Measurements from ENCODE around the gene FAM162A.

FAM162A gene

GRCh38 chr3:122343654-122344053 is 40.3 kb upstream of the FAM162A start (continued):
- TF ChIP-seq ZNF561 (tag by site-specific recombination; IDR thresholded peaks at IDR 0.05; ENCODE audit: borderline replicate concordance), result no peak

DNA sequence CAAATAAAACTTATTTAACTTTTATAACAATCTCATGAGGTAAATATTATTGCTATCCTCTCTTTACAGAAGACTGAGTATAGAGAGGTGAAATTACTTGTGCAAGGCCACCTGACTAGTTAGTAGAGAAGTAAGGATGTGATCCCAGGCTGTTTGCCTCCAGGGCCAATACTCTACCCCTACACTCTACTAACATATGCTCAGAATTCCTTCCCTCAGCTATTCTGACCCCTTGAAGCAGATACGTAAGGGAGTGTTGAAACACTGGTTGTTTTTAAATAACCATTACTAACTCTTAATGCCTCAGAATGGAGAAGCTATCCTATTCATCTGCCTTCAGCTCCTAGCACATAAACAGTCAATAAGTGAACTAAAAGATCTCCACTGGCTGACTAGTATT is 34.8 kb upstream of the FAM162A start:
- ChIA-PET CTCF (no interaction called here), POLR2A (no interaction called here)
- H3K36me3 ChIP-seq (ENCODE audit: control insufficient read depth in 2 of 2, insufficient read depth in 1 of 2, low read length in 2 of 2), result no peaks in the 10 kb centered on the region

GRCh38 chr3:122350814-122351418 is 33.1 kb upstream of the FAM162A start:
- Histone ChIP-seq H3K36me3 (ENCODE audit: control insufficient read depth in 2 of 2, insufficient read depth in 1 of 2, low read length in 2 of 2) (no peaks in the 10 kb centered on the region), H3K27ac (ENCODE audit: extremely low read depth, low read depth, low read length) (no peak overlapping the region), H3K4me1 (ENCODE audit: control insufficient read depth, insufficient read depth, low read length) (no peaks in the 10 kb centered on the region), H3K9me3 (ENCODE audit: control insufficient read depth, insufficient read depth, low read depth, low read length) (no peaks in the 10 kb centered on the region), H3K4me3 (ENCODE audit: low read depth, low read length) (no peak overlapping the region)
- ChIA-PET CTCF (interaction anchor here (0.6 to 0.7 kb wide), 4 partner anchors 46 to 1612 kb away, joined by 3 to 4 read pairs (median 3); no protein-coding TSS in a partner anchor), POLR2A (interaction anchor here (0.7 kb wide), 1 partner anchor 970 kb away, joined by 3 read pairs; no protein-coding TSS in a partner anchor)
- TF ChIP-seq KLF1 (tag by site-specific recombination; IDR thresholded peaks at IDR 0.05) (no peak), ZFHX2 (tag by site-specific recombination; conservative IDR thresholded peaks at IDR 0.05) (0 out of 2 replicates have a peak, but pooled peaks have one; percentile 17)

More for the DNA sequence above, 34.8 kb upstream of the FAM162A start:
- Histone ChIP-seq H3K4me1 (ENCODE audit: control insufficient read depth, insufficient read depth, low read length) (no peaks in the 10 kb centered on the region), H3K4me3 (ENCODE audit: low read depth, low read length) (no peak overlapping the region), H3K9me3 (ENCODE audit: control insufficient read depth, insufficient read depth, low read depth, low read length) (no peaks in the 10 kb centered on the region), H3K27ac (ENCODE audit: extremely low read depth, low read depth, low read length) (no peak overlapping the region)
- TF ChIP-seq ZNF114 (tag by site-specific recombination; IDR thresholded peaks at IDR 0.05), result no peak
- TF ChIP-seq ZNF202 (tag by site-specific recombination; IDR thresholded peaks at IDR 0.05; ENCODE audit: borderline replicate concordance), result no peak
- no peak for TF ChIP-seq ZNF530 (tag by site-specific recombination; IDR thresholded peaks at IDR 0.05; ENCODE audit: low read depth)
- no peak for TF ChIP-seq ZNF112 (tag by site-specific recombination; IDR thresholded peaks at IDR 0.05)
- TF ChIP-seq ZNF391 (tag by site-specific recombination; IDR thresholded peaks at IDR 0.05; ENCODE audit: borderline replicate concordance, low read depth), result no peak
- no peak for TF ChIP-seq ZNF239 (tag by site-specific recombination; IDR thresholded peaks at IDR 0.05)
- no peak for TF ChIP-seq ZNF280C (tag by site-specific recombination; IDR thresholded peaks at IDR 0.05)
- TF ChIP-seq, protein P1, sequence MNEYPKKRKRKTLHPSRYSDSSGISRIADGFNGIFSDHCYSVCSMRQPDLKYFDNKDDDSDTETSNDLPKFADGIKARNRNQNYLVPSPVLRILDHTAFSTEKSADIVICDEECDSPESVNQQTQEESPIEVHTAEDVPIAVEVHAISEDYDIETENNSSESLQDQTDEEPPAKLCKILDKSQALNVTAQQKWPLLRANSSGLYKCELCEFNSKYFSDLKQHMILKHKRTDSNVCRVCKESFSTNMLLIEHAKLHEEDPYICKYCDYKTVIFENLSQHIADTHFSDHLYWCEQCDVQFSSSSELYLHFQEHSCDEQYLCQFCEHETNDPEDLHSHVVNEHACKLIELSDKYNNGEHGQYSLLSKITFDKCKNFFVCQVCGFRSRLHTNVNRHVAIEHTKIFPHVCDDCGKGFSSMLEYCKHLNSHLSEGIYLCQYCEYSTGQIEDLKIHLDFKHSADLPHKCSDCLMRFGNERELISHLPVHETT (tag by site-specific recombination; IDR thresholded peaks at IDR 0.05), result no peak

GRCh38 chr3:122351612-122352011 is 32.4 kb upstream of the FAM162A start:
- CTCF ChIA-PET, result interaction anchor here (0.6 kb wide), 1 partner anchor 46 kb away, joined by 3 read pairs; no protein-coding TSS in a partner anchor
- H3K9me3 ChIP-seq (ENCODE audit: control insufficient read depth, insufficient read depth, low read depth, low read length), result no peaks in the 10 kb centered on the region
- no peaks in the 10 kb centered on the region for H3K4me1 ChIP-seq (ENCODE audit: control insufficient read depth, insufficient read depth, low read length)
- H3K4me3 ChIP-seq (ENCODE audit: low read depth, low read length), result no peak overlapping the region
- H3K27ac ChIP-seq (ENCODE audit: extremely low read depth, low read depth, low read length), result no peak overlapping the region
- no peaks in the 10 kb centered on the region for H3K36me3 ChIP-seq (ENCODE audit: control insufficient read depth in 2 of 2, insufficient read depth in 1 of 2, low read length in 2 of 2)
- POLR2A ChIA-PET, result no interaction called here
- TF ChIP-seq KLF16 (tag by site-specific recombination; IDR thresholded peaks at IDR 0.05) (no peak), KLF9 (tag by site-specific recombination; IDR thresholded peaks at IDR 0.05; ENCODE audit: low read depth) (no peak), PRDM1 (tag by site-specific recombination; IDR thresholded peaks at IDR 0.05) (no peak), SCRT2 (tag by site-specific recombination; IDR thresholded peaks at IDR 0.05) (no peak), ZBTB1 (tag by site-specific recombination; IDR thresholded peaks at IDR 0.05) (no peak), ZNF521 (tag by site-specific recombination; IDR thresholded peaks at IDR 0.05) (no peak), ZNF514 (tag by site-specific recombination; IDR thresholded peaks at IDR 0.05) (no peak), ZNF677 (tag by site-specific recombination; IDR thresholded peaks at IDR 0.05) (no peak), ZNF585B (tag by site-specific recombination; IDR thresholded peaks at IDR 0.05) (no peak), ZFP3 (tag by site-specific recombination; IDR thresholded peaks at IDR 0.05; ENCODE audit: low read depth) (no peak), ZNF221 (tag by site-specific recombination; IDR thresholded peaks at IDR 0.05; ENCODE audit: borderline replicate concordance) (no peak), ZNF324 (tag by site-specific recombination; IDR thresholded peaks at IDR 0.05) (no peak), ZNF654 (tag by site-specific recombination; IDR thresholded peaks at IDR 0.05; ENCODE audit: low read depth) (no peak)
- TF ChIP-seq, protein P2, sequence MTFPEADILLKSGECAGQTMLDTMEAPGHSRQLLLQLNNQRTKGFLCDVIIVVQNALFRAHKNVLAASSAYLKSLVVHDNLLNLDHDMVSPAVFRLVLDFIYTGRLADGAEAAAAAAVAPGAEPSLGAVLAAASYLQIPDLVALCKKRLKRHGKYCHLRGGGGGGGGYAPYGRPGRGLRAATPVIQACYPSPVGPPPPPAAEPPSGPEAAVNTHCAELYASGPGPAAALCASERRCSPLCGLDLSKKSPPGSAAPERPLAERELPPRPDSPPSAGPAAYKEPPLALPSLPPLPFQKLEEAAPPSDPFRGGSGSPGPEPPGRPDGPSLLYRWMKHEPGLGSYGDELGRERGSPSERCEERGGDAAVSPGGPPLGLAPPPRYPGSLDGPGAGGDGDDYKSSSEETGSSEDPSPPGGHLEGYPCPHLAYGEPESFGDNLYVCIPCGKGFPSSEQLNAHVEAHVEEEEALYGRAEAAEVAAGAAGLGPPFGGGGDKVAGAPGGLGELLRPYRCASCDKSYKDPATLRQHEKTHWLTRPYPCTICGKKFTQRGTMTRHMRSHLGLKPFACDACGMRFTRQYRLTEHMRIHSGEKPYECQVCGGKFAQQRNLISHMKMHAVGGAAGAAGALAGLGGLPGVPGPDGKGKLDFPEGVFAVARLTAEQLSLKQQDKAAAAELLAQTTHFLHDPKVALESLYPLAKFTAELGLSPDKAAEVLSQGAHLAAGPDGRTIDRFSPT (tag by site-specific recombination; IDR thresholded peaks at IDR 0.05), result no peak
